CD8-positive, alpha-beta memory T cell (primary cell): ENCODE results near the gene GLI1. TPM values are rescaled to one million over a fixed set of nuclear protein-coding genes. Genes with fewer than 3 reads are reported as not detected.

ENCODE experiments used
- CTCF ChIA-PET: fragments of 350-600 bp; sonication (Branson Sonifier 250); formaldehyde crosslinking; loops from one replicate; lab custom pipeline; 2021; ENCODE audit warnings: antibody characterized with exemption; lab: Charles Lee
- POLR2A ChIA-PET: fragments of 350-600 bp; sonication (Branson Sonifier 250); formaldehyde crosslinking; loops from one replicate; lab custom pipeline; 2021; ENCODE audit warnings: antibody characterized with exemption; lab: Charles Lee
- DNase-seq, 5 donors: peaks; one replicate each; pipeline versions ENCODE4 v3.0.0 to v3.0.0-alpha.2; 2020 to 2022; ENCODE audit warnings: mixed read lengths in 1 of 5
- H3K27ac ChIP-seq: one replicate; pipeline ENCODE4 v1.7.0; 2013; ENCODE audit warnings: low read depth, mild to moderate bottlenecking, low read length, moderate library complexity
- H3K27me3 ChIP-seq: 2 replicates; pipeline ENCODE4 v1.7.0; 2013; ENCODE audit warnings: low read length, mild to moderate bottlenecking; ENCODE audit not compliant: insufficient read depth, poor library complexity, severe bottlenecking
- H3K36me3 ChIP-seq: 2 replicates; pipeline ENCODE4 v1.7.0; 2013; ENCODE audit warnings: mild to moderate bottlenecking, low read length, moderate library complexity; ENCODE audit not compliant: insufficient read depth
- H3K4me1 ChIP-seq: 2 replicates; pipeline ENCODE4 v1.7.0; 2013; ENCODE audit warnings: mild to moderate bottlenecking, low read length, moderate library complexity; ENCODE audit not compliant: insufficient read depth
- H3K4me3 ChIP-seq: 2 replicates; pipeline ENCODE4 v1.7.0; 2013; ENCODE audit warnings: mild to moderate bottlenecking, low read length
- H3K9me3 ChIP-seq: 2 replicates; pipeline ENCODE4 v1.7.0; 2013; ENCODE audit warnings: mild to moderate bottlenecking, low read length
- H3K27ac Mint-ChIP-seq, 8 donors: one replicate each; pipeline ENCODE4 v1.8.0; 2020 to 2021; ENCODE audit warnings: mixed read lengths in 8 of 8, mild to moderate bottlenecking in 6 of 8, inconsistent platforms in 3 of 8, moderate library complexity in 3 of 8
- H3K27me3 Mint-ChIP-seq, 2 donors: one replicate each; pipeline ENCODE4 v1.8.0; 2020 to 2021; ENCODE audit warnings: mixed read lengths in 2 of 2, mild to moderate bottlenecking in 1 of 2, moderate library complexity in 1 of 2
- H3K36me3 Mint-ChIP-seq, 3 donors: one replicate each; pipeline ENCODE4 v1.8.0; 2020 to 2021; ENCODE audit warnings: mixed read lengths in 3 of 3, inconsistent platforms in 1 of 3, mild to moderate bottlenecking in 1 of 3
- H3K4me1 Mint-ChIP-seq, 3 donors: one replicate each; pipeline ENCODE4 v1.8.0; 2020 to 2021; ENCODE audit warnings: mixed read lengths in 3 of 3, inconsistent platforms in 1 of 3, mild to moderate bottlenecking in 1 of 3
- H3K4me3 Mint-ChIP-seq, 7 donors: one replicate each; pipeline ENCODE4 v1.8.0; 2020 to 2021; ENCODE audit warnings: mixed read lengths in 7 of 7, mild to moderate bottlenecking in 6 of 7, moderate library complexity in 4 of 7, inconsistent platforms in 2 of 7
- H3K9me3 Mint-ChIP-seq, 5 donors: one replicate each; pipeline ENCODE4 v1.8.0; 2020 to 2022; ENCODE audit warnings: mixed read lengths in 5 of 5, mild to moderate bottlenecking in 3 of 5, moderate library complexity in 2 of 5, inconsistent platforms in 1 of 5
- polyA plus RNA-seq: library from polyadenylated mRNA; unstranded; fragments of 300-500 nt; fragmentation: Illumina TruSeq; gene quantifications from one replicate; pipeline ENCODE4 v1.2.3, GENCODE V29; 2021
- total RNA-seq, 2 experiments: library from RNA; stranded (reverse); gene quantifications; one replicate each; pipeline ENCODE4 v1.2.3, GENCODE V29; 2021

The GLI1 gene
- total and polyA plus RNA-seq, 3 experiments from 2014 or later = 0.32 to 0.75 (median 0.55) TPM

- H3K27me3 ChIP-seq = peaks cover 7% of the 10 kb centered on the region
- DNase-seq = no peak
- H3K36me3 ChIP-seq = no peaks in the 10 kb centered on the region
- peaks cover 24% of the 10 kb centered on the region for H3K4me1 ChIP-seq
- ChIA-PET POLR2A (no interaction called here), CTCF (interaction anchor here (1.1 to 7.3 kb wide), 6 partner anchors 9 to 243 kb away, joined by 3 to 167 read pairs (median 8); partner anchors contain the start of gene ARHGAP9)
- Mint-ChIP-seq H3K27ac (peak overlapping the region in 2 of 8 donors; percentile 33 to 62), H3K9me3 (no peaks in the 10 kb centered on the region), H3K4me3 (peak overlapping the region in 1 of 7 donors; percentile 58), H3K27me3 (peaks cover 3 to 13% of the 10 kb centered on the region in 2 donors), H3K4me1 (peaks cover 26 to 38% (median 33%) of the 10 kb centered on the region in 3 donors), H3K36me3 (peaks cover 0 to 7% (median 0%) of the 10 kb centered on the region in 3 donors)
- no peak overlapping the region for H3K4me3 ChIP-seq
- H3K27ac ChIP-seq = no peak overlapping the region
- no peaks in the 10 kb centered on the region for H3K9me3 ChIP-seq
These were observed 2.7 kb upstream of the GLI1 start for GRCh38 chr12:57456737-57457490.

- Mint-ChIP-seq H3K27ac (peak overlapping the region; percentile 91 to 98 (median 97)), H3K4me3 (peak overlapping the region; percentile 93 to 98 (median 97)), H3K4me1 (peaks cover 33 to 47% (median 41%) of the 10 kb centered on the region in 3 donors), H3K9me3 (no peaks in the 10 kb centered on the region), H3K27me3 (peaks cover 6 to 20% of the 10 kb centered on the region in 2 donors), H3K36me3 (peaks cover 0 to 9% (median 0%) of the 10 kb centered on the region in 3 donors)
- no peaks in the 10 kb centered on the region for H3K36me3 ChIP-seq
- H3K4me1 ChIP-seq = peaks cover 33% of the 10 kb centered on the region
- CTCF ChIA-PET = interaction anchor here (0.6 to 7.3 kb wide), 49 partner anchors 10 to 283 kb away, joined by 3 to 167 read pairs (median 3); partner anchors contain the start of genes ARHGAP9, B4GALNT1, DCTN2 and DDIT3
- H3K27ac ChIP-seq = peak overlapping the region; percentile 63
- no peak for DNase-seq
- POLR2A ChIA-PET = interaction anchor here (1.0 to 2.1 kb wide), 4 partner anchors 18 to 162 kb away, joined by 4 to 7 read pairs (median 6); partner anchors contain the start of genes ARHGAP9 and R3HDM2
- H3K9me3 ChIP-seq = no peaks in the 10 kb centered on the region
- H3K27me3 ChIP-seq = peaks cover 7% of the 10 kb centered on the region
- peak overlapping the region; percentile 92 for H3K4me3 ChIP-seq
These were observed 925 bp upstream of the GLI1 start for GRCh38 chr12:57458665-57459054.

GRCh38 chr12:57459055-57459749 is 383 bp upstream of the GLI1 start:
- Mint-ChIP-seq H3K27ac (peak overlapping the region; percentile 91 to 98 (median 97)), H3K36me3 (peaks cover 0 to 9% (median 0%) of the 10 kb centered on the region in 3 donors), H3K9me3 (no peaks in the 10 kb centered on the region), H3K4me1 (peaks cover 33 to 50% (median 41%) of the 10 kb centered on the region in 3 donors), H3K27me3 (peaks cover 6 to 22% of the 10 kb centered on the region in 2 donors), H3K4me3 (peak overlapping the region; percentile 93 to 98 (median 97))
- H3K36me3 ChIP-seq = no peaks in the 10 kb centered on the region
- H3K27ac ChIP-seq = peak overlapping the region; percentile 63
- DNase-seq = peak; percentile 82 to 96 (median 92)
- peak overlapping the region; percentile 92 for H3K4me3 ChIP-seq
- H3K27me3 ChIP-seq = peaks cover 7% of the 10 kb centered on the region
- ChIA-PET POLR2A (interaction anchor here (0.6 to 2.1 kb wide), 5 partner anchors 18 to 161 kb away, joined by 3 to 7 read pairs (median 5); partner anchors contain the start of genes ARHGAP9 and R3HDM2), CTCF (interaction anchor here (0.7 to 7.3 kb wide), 46 partner anchors 10 to 283 kb away, joined by 3 to 167 read pairs (median 4); partner anchors contain the start of genes ARHGAP9, B4GALNT1, DCTN2 and DDIT3)
- H3K4me1 ChIP-seq = peaks cover 33% of the 10 kb centered on the region
- no peaks in the 10 kb centered on the region for H3K9me3 ChIP-seq

- H3K4me3 ChIP-seq = no peak overlapping the region
- DNase-seq = no peak
- no peaks in the 10 kb centered on the region for H3K36me3 ChIP-seq
- peak overlapping the region in 7 of 8 donors; percentile 22 to 87 (median 76) for H3K27ac Mint-ChIP-seq
- H3K4me1 Mint-ChIP-seq = peaks cover 33 to 52% (median 41%) of the 10 kb centered on the region in 3 donors
- peaks cover 7% of the 10 kb centered on the region for H3K27me3 ChIP-seq
- H3K4me3 Mint-ChIP-seq = peak overlapping the region; percentile 79 to 93 (median 88)
- peaks cover 33% of the 10 kb centered on the region for H3K4me1 ChIP-seq
- CTCF ChIA-PET = interaction anchor here (0.9 to 7.3 kb wide), 7 partner anchors 9 to 233 kb away, joined by 3 to 167 read pairs (median 5); partner anchors contain the start of genes ARHGAP9, DDIT3 and OS9
- no peak overlapping the region for H3K27ac ChIP-seq
- H3K9me3 Mint-ChIP-seq = no peaks in the 10 kb centered on the region
- H3K9me3 ChIP-seq = no peaks in the 10 kb centered on the region
- H3K36me3 Mint-ChIP-seq = peaks cover 0 to 9% (median 0%) of the 10 kb centered on the region in 3 donors
- POLR2A ChIA-PET = interaction anchor here (1.0 to 4.4 kb wide), 4 partner anchors 10 to 87 kb away, joined by 3 to 20 read pairs (median 6); partner anchors contain the start of genes ARHGAP9 and DCTN2
- H3K27me3 Mint-ChIP-seq = peaks cover 6 to 22% of the 10 kb centered on the region in 2 donors
These were observed 841 bp downstream of the GLI1 start for GRCh38 chr12:57460468-57460784.

GRCh38 chr12:57460841-57461275 is 1.3 kb downstream of the GLI1 start:
- Mint-ChIP-seq H3K4me1 (peaks cover 33 to 49% (median 41%) of the 10 kb centered on the region in 3 donors), H3K27me3 (peaks cover 6 to 21% of the 10 kb centered on the region in 2 donors), H3K4me3 (peak overlapping the region; percentile 74 to 93 (median 88)), H3K36me3 (peaks cover 0 to 9% (median 0%) of the 10 kb centered on the region in 3 donors), H3K27ac (peak overlapping the region in 4 of 8 donors; percentile 39 to 76 (median 48)), H3K9me3 (no peaks in the 10 kb centered on the region)
- no peaks in the 10 kb centered on the region for H3K9me3 ChIP-seq
- peak overlapping the region; percentile 16 for H3K27ac ChIP-seq
- ChIA-PET CTCF (interaction anchor here (1.1 to 7.3 kb wide), 9 partner anchors 8 to 222 kb away, joined by 3 to 167 read pairs (median 4); partner anchors contain the start of genes ARHGAP9 and DDIT3), POLR2A (interaction anchor here (0.7 to 4.4 kb wide), 4 partner anchors 10 to 86 kb away, joined by 3 to 20 read pairs (median 4); partner anchors contain the start of genes ARHGAP9 and DCTN2)
- H3K36me3 ChIP-seq = no peaks in the 10 kb centered on the region
- peaks cover 7% of the 10 kb centered on the region for H3K27me3 ChIP-seq
- no peak overlapping the region for H3K4me3 ChIP-seq
- H3K4me1 ChIP-seq = peaks cover 33% of the 10 kb centered on the region
- no peak for DNase-seq

- no peaks in the 10 kb centered on the region for H3K36me3 ChIP-seq
- H3K36me3 Mint-ChIP-seq = peaks cover 0 to 9% (median 0%) of the 10 kb centered on the region in 3 donors
- H3K27ac ChIP-seq = peak overlapping the region; percentile 16
- H3K4me3 ChIP-seq = peak overlapping the region; percentile 69
- H3K9me3 Mint-ChIP-seq = no peaks in the 10 kb centered on the region
- no peaks in the 10 kb centered on the region for H3K9me3 ChIP-seq
- H3K27me3 ChIP-seq = peaks cover 7% of the 10 kb centered on the region
- peaks cover 30 to 45% (median 36%) of the 10 kb centered on the region in 3 donors for H3K4me1 Mint-ChIP-seq
- CTCF ChIA-PET = interaction anchor here (1.0 to 7.3 kb wide), 14 partner anchors 8 to 232 kb away, joined by 3 to 167 read pairs (median 4); partner anchors contain the start of genes ARHGAP9, MBD6 and OS9
- H3K27ac Mint-ChIP-seq = peak overlapping the region in 7 of 8 donors; percentile 49 to 92 (median 80)
- DNase-seq = peak in 2 of 5 donors; percentile 44 to 72
- POLR2A ChIA-PET = interaction anchor here (0.7 to 4.4 kb wide), 3 partner anchors 16 to 18 kb away, joined by 3 to 20 read pairs (median 3); partner anchors contain the start of gene ARHGAP9
- H3K27me3 Mint-ChIP-seq = peaks cover 6 to 19% of the 10 kb centered on the region in 2 donors
- H3K4me3 Mint-ChIP-seq = peak overlapping the region; percentile 84 to 93 (median 93)
- H3K4me1 ChIP-seq = peaks cover 33% of the 10 kb centered on the region
These were observed 1.8 kb downstream of the GLI1 start for GRCh38 chr12:57461276-57461916.
